GM18511 (cell line): ENCODE results near the gene KCNQ1.
A peak's percentile ranks its signal among the peaks of the same experiment; 100 is the strongest.

Experiments
- ATAC-seq: cut with Tn5 transposase; IDR thresholded peaks from one replicate; pipeline ENCODE4 v1.9.1; 2021; ENCODE audit warnings: mild to moderate bottlenecking, moderate library complexity; ENCODE audit not compliant: unreplicated experiment

KCNQ1 gene, protein sequence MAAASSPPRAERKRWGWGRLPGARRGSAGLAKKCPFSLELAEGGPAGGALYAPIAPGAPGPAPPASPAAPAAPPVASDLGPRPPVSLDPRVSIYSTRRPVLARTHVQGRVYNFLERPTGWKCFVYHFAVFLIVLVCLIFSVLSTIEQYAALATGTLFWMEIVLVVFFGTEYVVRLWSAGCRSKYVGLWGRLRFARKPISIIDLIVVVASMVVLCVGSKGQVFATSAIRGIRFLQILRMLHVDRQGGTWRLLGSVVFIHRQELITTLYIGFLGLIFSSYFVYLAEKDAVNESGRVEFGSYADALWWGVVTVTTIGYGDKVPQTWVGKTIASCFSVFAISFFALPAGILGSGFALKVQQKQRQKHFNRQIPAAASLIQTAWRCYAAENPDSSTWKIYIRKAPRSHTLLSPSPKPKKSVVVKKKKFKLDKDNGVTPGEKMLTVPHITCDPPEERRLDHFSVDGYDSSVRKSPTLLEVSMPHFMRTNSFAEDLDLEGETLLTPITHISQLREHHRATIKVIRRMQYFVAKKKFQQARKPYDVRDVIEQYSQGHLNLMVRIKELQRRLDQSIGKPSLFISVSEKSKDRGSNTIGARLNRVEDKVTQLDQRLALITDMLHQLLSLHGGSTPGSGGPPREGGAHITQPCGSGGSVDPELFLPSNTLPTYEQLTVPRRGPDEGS

DNA sequence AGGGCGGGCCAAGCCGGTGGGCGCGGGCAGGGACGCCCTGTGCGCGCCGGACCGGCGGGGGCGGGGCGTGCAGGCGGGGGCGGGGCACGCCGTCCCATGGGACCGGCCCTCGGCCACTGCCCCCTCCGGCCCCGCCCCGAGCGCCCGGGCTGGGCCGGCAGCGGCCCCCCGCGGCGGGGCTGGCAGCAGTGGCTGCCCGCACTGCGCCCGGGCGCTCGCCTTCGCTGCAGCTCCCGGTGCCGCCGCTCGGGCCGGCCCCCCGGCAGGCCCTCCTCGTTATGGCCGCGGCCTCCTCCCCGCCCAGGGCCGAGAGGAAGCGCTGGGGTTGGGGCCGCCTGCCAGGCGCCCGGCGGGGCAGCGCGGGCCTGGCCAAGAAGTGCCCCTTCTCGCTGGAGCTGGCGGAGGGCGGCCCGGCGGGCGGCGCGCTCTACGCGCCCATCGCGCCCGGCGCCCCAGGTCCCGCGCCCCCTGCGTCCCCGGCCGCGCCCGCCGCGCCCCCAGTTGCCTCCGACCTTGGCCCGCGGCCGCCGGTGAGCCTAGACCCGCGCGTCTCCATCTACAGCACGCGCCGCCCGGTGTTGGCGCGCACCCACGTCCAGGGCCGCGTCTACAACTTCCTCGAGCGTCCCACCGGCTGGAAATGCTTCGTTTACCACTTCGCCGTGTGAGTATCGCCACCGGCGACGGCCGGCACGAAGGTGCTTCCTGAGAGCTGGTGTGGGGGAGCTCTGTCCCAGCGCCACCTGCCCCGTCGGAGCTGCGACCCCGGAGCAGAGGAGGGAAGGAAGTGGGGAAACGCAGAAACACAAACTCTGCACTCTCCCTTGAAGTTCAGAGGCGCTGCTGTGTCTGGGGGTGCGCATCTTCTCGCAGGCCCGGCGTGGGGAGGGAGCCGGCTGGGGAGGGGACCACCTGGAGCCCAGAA lies at the start of gene KCNQ1:
Gene KCNQ1 (plus strand): TSS at position 188 of the 925 bp plus-strand sequence. CDS start 91 bp downstream, at position 279.
- ATAC-seq = no peak

DNA sequence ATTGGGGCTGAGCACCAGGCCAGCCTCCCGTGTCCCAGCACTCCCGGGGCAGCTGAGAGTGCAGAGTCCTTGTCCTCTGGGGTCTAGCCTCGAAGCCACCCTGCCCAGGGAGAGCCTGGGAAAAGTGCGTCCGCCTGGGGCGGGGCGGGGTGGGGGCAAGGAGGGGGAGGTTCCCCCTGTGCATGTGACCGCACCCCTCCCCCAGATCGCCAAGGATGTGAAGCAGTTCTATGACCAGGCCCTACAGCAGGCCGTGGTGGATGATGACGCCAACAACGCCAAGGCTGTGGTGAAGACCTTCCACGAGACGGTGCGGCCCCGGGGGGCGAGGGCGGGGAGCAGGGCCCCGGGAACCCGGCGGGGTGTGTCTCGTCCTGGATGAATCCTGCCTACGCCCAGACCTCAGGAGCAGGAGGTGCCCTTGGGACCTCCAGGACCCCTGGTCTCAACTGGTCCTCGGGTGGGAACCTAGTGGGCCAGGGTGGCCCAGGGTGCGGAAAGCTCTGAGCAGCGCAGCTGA lies 49.5 kb upstream of the KCNQ1 start:
- no peak for ATAC-seq

DNA sequence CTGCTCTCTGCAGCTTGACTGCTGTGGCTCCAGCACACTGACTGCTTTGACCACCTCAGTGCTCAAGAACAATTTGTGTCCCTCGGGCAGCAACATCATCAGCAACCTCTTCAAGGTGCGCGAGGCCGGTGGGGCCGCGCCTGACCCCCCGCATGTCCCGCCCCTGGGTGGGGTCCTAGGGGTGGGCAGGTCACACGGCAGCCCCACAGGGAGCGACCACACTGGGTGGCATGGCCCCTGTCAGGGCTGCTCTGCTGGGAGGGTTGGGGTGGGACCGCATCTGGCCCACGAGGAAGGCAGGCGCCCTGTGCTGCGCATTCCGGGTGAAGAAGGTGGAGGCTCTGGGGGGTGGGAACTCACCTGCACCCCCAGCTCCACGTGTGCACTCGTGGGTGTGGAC lies 49.0 kb upstream of the KCNQ1 start:
- ATAC-seq = no peak

DNA sequence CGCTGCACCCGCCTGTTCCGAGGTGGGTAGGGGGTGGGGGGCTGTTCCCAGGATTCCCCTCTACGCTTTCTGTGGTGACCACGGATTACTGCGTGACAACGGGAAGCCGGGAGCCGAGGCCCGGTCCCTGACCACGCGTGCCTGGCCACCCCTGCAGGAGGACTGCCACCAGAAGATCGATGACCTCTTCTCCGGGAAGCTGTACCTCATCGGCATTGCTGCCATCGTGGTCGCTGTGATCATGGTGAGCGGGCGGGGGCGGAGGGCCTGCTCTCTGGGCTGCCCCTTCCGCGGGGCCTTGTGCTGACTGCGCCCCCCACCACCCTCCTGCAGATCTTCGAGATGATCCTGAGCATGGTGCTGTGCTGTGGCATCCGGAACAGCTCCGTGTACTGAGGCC lies 48.3 kb upstream of the KCNQ1 start:
- no peak for ATAC-seq

DNA sequence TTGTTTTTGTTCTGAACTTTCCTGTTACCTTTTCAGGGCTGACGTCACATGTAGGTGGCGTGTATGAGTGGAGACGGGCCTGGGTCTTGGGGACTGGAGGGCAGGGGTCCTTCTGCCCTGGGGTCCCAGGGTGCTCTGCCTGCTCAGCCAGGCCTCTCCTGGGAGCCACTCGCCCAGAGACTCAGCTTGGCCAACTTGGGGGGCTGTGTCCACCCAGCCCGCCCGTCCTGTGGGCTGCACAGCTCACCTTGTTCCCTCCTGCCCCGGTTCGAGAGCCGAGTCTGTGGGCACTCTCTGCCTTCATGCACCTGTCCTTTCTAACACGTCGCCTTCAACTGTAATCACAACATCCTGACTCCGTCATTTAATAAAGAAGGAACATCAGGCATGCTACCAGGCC lies 47.8 kb upstream of the KCNQ1 start:
- ATAC-seq = no peak

DNA sequence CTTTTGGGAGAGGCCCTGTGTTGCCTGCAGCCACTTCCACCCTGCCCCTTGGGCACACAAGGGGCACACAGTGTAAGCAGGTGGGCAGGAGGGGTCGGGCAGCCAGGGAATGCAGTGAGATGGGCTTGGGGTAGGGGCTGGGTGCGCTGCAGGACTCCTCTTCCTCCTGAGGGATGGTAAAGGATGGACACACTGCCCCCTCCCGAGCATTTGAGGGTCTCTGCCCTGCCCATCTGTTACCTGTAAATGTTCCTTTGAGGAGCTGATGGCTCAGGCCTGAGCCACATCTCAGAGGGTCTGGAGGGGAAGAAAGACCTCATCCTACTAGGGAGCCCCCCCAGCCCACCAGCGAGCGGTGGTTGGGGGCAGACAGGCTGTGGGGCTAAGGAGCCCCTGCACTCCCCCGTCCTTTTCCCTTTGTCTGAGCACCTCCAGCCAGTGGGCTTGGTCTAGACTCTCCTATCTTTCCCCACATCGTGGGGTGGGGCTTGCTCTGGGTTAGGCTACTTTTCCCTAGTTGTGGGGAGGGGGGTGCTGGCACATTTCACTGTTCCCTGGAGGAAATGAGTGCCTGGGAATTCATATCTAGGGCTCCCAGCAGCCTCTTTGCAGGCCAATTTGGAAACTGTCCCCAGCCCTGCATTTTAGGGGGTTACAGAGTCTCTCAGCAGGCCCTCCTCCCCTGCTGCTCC lies 46.0 kb upstream of the KCNQ1 start:
- no peak for ATAC-seq

DNA sequence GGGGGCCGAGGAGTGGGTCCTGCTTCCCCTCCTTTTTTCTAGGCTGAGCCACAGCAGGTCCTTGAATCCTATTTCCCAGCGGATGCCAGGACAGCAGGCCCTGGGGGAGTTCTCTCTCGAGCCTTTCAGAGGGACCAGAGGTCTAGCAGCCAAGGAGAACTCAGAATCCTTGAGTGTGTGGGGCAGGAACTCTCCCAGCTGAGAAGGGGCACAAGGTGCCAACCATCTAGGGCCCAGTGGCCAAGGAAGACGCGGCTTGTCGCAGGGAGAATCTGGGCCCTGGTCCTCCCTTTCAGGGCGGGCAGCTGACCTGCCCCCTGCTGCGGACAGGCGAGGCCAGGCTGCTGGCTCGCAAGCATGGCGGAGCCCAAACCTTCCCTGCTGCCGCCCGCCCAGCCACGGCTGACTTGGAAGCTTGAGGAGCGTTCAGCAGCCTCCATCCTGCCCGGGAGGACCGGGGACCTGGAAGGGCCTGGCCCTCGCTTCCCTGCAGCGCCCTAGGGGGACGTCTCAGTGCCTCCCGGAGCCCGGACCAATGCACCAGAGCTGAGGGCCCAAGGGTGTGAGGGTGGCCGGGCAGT lies 45.2 kb upstream of the KCNQ1 start:
- ATAC-seq = peak; percentile 4

DNA sequence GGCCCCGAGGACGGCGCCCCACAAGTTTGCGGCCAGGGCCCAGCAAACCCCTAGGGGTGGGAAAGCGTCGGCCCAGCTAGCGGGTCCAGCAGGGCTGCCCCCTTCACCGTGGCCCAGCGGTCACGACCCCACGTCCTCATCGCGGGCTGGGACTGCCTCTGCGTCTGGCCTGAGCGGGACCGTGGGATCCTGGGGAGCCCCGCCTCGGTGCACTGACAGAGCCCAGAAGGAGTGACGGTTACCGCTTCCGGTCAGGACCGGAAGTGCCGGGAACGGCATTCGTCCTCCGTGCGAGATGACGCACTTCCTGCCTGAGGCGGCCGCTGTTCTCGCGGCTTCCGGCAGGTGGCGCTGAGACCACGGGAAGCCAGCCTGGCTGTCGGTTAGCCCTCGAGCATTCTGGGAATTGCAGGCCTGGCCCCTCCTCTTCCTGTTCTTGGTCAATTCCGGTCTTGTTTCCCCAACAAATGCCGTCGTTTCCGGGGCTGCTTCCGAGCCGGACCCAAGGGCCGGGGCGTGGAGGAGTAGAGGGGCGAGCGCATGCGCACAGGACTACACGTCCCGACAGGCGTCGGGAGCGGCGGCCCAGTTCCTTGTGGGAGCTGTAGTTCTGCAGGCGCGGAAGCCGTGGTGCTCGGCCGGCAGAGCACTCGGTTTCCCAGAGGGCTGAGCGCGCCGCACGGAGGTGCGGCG lies 44.6 kb upstream of the KCNQ1 start, which contains the start of gene TSSC4:
Gene TSSC4 (plus strand): TSS at position 682 of the 693 bp plus-strand sequence. CDS start 1,884 bp downstream, outside the sequence.
- ATAC-seq = peak; percentile 87

DNA sequence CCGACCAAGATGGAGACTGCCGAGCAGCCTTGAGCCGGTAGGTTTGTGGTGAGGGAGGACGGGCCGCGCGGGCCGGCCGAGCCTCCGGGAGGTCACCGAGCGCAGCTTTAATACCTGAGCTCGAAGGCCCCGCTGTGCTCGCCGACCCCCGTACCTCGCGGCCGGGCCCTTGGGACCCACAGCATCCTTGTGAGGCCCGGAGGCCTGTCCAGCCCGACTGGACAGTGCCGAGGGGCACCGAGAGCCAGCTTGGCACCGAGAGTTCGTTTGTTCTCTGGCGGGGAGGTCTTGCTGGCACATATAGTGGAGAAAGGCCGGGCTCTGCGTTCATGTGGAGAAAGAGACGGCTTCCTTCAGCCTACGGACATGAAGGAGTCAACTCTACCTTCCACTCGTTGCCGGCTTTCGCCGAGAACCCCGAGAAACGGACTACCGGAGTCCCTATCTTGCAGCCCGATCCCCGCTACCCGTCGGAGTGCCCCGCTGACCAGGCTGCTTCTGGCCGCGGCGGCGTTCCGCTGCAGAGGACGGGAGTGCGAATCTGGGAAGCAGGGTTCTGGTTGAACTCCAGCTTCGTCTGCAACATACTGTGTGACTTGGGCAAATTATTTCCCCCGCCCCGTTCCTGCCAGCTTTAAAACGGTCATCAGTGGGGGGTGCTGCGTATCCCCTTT lies 43.9 kb upstream of the KCNQ1 start:
- ATAC-seq = peak; percentile 9

DNA sequence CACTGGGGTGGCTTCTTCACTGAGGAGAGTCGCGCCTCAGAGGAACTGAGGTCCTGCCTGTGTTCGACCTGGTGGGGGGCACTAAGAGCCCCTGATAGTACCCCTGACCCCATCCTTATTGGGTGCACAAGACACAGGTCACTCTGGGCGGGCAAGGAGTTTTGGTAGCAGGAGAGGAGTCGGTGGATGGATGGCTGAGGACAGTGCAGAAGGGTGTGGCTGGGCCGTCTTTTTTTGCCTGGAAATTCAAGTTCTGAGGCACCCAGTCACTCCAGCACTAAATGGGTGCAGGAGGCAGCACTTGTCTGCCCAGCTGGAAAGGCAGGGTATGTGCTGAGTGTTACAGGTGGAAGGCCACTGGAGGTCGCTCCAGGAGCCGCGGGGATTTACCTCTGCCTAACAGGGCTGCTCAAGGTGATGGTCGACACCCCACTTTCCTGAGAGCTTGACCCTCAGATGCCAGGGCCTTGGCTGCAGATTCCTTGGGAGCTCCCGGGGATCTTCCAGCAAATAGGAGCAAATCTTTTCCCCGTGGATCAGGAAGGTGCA lies 43.3 kb upstream of the KCNQ1 start:
- no peak for ATAC-seq

DNA sequence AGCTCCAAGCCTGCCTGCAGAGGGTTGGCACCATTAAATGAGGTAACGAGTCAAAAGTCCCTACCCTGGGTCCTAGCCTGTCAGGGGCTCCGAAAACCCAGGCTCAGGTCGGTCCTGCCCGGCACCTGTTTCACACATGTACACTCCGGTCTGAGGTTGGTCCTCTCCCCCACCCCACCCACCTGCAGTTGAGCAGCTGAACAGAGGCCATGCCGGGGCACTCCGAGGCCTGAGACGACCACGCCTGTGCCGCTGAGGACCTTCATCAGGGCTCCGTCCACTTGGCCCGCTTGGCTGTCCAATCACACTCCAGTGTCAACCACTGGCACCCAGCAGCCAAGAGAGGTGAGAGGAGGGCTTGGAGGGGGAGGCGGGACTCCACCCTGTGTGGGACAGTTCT lies 42.7 kb upstream of the KCNQ1 start:
- no peak for ATAC-seq

DNA sequence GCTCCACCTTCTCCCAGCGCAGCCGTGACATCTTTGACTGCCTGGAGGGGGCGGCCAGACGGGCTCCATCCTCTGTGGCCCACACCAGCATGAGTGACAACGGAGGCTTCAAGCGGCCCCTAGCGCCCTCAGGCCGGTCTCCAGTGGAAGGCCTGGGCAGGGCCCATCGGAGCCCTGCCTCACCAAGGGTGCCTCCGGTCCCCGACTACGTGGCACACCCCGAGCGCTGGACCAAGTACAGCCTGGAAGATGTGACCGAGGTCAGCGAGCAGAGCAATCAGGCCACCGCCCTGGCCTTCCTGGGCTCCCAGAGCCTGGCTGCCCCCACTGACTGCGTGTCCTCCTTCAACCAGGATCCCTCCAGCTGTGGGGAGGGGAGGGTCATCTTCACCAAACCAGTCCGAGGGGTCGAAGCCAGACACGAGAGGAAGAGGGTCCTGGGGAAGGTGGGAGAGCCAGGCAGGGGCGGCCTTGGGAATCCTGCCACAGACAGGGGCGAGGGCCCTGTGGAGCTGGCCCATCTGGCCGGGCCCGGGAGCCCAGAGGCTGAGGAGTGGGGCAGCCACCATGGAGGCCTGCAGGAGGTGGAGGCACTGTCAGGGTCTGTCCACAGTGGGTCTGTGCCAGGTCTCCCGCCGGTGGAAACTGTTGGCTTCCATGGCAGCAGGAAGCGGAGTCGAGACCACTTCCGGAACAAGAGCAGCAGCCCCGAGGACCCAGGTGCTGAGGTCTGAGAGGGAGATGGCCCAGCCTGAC lies 41.7 kb upstream of the KCNQ1 start:
- ATAC-seq = no peak

DNA sequence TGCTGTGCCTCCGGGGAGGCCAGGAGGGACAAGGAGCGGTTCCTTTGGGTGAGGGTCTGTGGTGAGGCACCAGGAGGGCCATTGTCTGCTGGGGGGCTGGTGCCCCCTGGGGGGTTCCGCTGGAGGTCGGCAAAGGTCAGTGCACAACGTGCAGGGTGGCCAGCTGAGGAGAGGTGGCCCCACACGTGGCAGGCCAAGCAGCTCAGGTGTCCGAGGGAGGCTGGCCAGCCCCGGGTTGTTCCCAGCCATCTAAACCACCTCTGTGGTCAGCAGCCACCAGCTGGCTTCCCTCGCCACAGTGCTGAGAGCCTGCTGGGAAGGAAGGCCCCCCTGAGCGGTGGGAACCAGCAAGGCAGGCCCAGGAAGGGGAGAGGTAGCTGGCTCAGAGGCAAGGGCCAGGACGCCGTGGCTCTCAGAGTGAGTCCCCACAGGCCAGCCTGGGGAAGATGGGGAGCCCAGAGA lies 40.0 kb upstream of the KCNQ1 start:
- no peak for ATAC-seq

DNA sequence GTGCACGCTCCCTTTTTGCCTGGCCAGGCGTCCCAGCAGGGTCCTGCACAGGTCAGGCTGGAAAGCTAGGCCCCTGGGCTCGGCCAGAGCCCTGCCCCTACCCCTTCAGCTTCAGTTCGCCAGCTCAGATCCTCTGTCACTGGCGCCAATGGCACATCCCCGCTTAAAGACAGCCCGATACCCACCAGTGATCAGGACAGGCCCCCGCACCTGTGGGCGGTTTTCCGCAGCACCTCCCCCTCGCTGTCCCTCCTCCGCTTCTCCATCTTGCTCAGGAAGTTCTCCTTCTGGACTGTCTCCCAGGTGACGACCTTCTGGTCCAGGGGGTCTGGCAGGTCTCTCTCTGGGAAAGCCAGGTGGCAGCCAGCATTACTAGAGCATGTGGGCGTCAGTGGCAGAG lies 38.4 kb upstream of the KCNQ1 start:
- no peak for ATAC-seq

DNA sequence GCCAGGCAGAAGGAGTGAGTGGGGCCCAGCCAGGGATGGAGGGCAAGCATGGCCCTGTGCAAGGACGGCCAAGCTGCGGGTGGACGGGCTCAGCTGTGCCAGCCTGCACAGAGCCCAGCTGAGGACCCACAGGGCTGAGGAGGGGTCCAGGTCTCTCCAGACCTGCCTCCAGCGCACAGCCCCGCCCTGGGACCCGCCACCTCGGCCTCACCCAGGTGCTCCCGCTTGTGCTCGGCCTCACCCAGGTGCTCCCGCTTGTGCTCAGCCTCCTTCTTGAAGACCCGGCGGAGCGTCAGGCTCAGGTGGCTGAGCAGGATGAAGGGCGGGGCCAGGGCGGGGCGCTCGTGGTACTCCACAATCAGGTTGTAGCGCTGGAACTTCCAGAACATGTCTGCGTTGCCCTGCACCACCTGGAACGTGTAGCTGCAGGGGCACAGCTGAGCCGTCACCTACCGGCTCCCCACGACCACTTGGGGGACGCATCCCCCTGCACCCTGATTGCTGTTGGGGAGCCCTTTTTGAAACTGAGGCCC lies 37.9 kb upstream of the KCNQ1 start:
- ATAC-seq = no peak

DNA sequence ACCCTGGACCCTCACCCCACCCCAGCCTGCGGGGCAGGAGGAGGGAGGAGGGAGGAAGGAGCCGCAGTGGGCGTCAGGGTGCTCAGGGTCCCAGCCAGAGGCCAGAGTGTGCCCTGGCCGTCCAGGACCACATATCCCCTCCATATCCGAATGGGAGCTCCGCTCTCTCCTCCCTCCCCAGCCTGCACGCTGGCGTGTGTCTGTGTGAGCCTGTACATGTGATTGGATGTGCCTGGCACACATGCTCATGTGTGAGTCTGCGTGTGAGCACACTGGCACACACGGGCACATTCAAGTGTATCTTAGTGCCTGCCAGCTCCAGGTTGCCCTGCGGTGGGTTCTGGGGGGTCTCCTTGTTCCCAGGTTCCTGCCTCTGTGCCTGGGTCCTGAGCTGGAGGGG lies 36.1 kb upstream of the KCNQ1 start:
- no peak for ATAC-seq

DNA sequence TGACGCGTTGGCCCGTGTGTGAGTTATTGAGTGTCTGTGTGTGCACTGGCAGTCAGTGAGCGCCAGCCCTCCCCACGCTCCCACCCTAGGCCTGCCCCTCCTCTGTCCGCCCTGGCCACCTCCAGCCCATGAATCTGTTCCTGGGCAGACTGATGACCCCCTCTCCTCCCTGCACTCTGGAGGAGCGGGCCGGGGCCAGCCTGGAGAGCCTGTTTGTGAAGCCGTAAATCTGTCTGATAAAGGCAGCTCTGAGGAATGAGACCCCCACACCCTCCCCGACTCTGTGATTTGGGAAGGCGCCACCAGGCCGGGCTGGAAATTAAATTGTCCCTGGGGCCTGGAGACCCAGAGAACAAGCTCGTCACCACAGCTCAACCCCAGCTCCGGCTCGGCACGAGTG lies 35.7 kb upstream of the KCNQ1 start:
- ATAC-seq = no peak
